ENCODE data around the gene SMIM17.

DNA sequence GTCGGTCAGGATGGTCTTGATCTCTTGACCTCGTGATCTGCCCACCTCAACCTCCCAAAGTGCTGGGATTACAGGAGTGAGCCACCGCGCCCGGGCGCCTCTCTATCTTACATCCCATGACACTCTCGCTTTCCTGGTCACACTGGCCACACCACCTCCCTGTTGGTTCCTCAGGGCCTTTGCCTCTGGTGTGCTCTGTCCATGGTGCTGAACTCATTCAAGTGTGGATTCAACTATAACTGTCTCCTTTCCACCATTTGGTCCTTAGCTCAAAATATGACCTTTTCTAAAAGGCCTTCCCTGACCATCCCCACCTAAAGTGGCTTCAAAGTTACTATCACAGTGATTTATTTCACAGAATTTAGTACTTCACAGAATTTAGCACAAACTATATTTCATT lies 3.7 kb upstream of the SMIM17 start:
- no peak for TF ChIP-seq POLR2A (IDR thresholded peaks at IDR 0.05)
- TF ChIP-seq CTCF (IDR thresholded peaks at IDR 0.05) = no peak
